HG02759 (cell line): ENCODE measurements around the gene ONECUT1.
A peak's percentile ranks its signal among the peaks of the same experiment; 100 is the strongest.

Experiments
- ATAC-seq: cut with Tn5 transposase; IDR thresholded peaks from one replicate; pipeline ENCODE4 v1.9.1; 2021; ENCODE audit warnings: mild to moderate bottlenecking, moderate library complexity; ENCODE audit not compliant: unreplicated experiment

Gene ONECUT1

GRCh38 chr15:52797625-52798501 is 7.7 kb upstream of the ONECUT1 start:
- no peak for ATAC-seq

GRCh38 chr15:52796753-52797520 is 6.8 kb upstream of the ONECUT1 start:
- no peak for ATAC-seq

GRCh38 chr15:52796228-52796521 is 6.0 kb upstream of the ONECUT1 start:
- ATAC-seq, result no peak

- ATAC-seq, result no peak
Measured at GRCh38 chr15:52795464-52796227, 5.5 kb upstream of the ONECUT1 start.

GRCh38 chr15:52794665-52795463 is 4.7 kb upstream of the ONECUT1 start:
- ATAC-seq, result no peak

GRCh38 chr15:52791776-52792175 is 1.6 kb upstream of the ONECUT1 start:
- no peak for ATAC-seq

GRCh38 chr15:52790941-52791751 is 1.0 kb upstream of the ONECUT1 start:
- ATAC-seq, result no peak

GRCh38 chr15:52789601-52790168 is 451 bp downstream of the ONECUT1 start:
- ATAC-seq, result peak; percentile 7

- no peak for ATAC-seq
Measured at GRCh38 chr15:52789008-52789600, 1.0 kb downstream of the ONECUT1 start.

- no peak for ATAC-seq
Measured at GRCh38 chr15:52788099-52788986, 1.8 kb downstream of the ONECUT1 start.

- no peak for ATAC-seq
Measured at GRCh38 chr15:52787549-52788098, 2.5 kb downstream of the ONECUT1 start.

GRCh38 chr15:52787123-52787503 is 3.0 kb downstream of the ONECUT1 start:
- no peak for ATAC-seq

- ATAC-seq, result no peak
Measured at GRCh38 chr15:52786436-52787122, 3.6 kb downstream of the ONECUT1 start.

GRCh38 chr15:52785672-52786406 is 4.3 kb downstream of the ONECUT1 start:
- no peak for ATAC-seq

- no peak for ATAC-seq
Measured at GRCh38 chr15:52784799-52785671, 5.1 kb downstream of the ONECUT1 start.
